GM23338 (cell line): ENCODE data around the gene PAPOLB.
A peak's percentile ranks its signal among the peaks of the same experiment; 100 is the strongest.

Experiments used
- CREB1 ChIP-seq: fragments of 250-450 bp; sonication (Bioruptor Pico); IDR thresholded peaks from 2 replicates; pipeline ENCODE4 v1.5.0; 2020; ENCODE audit warnings: low read depth, mild to moderate bottlenecking, moderate library complexity
- CTCF ChIP-seq, 2 experiments: fragments of 200-600 bp in 1 of 2; sonication (generic) in 1 of 2; conservative IDR thresholded peaks; 2 replicates each; pipeline versions ENCODE4 v1.5.1 to v1.6.1; 2016 to 2017; ENCODE audit warnings: antibody characterized with exemption in 2 of 2, low read depth in 2 of 2, mild to moderate bottlenecking in 2 of 2, moderate library complexity in 1 of 2
- EZH2 ChIP-seq: fragments of 200-600 bp; sonication (generic); IDR thresholded peaks from one replicate; pipeline ENCODE4 v1.8.0; 2017; ENCODE audit warnings: antibody characterized with exemption, mild to moderate bottlenecking, low read depth; ENCODE audit not compliant: unreplicated experiment
- EZH2phosphoT487 ChIP-seq: fragments of 200-600 bp; sonication (generic); IDR thresholded peaks from one replicate; pipeline ENCODE4 v1.8.1; 2018; ENCODE audit warnings: antibody characterized with exemption; ENCODE audit not compliant: unreplicated experiment
- JUNB ChIP-seq: IDR thresholded peaks from one replicate; pipeline ENCODE4 v1.6.1; 2016; ENCODE audit warnings: antibody characterized with exemption; ENCODE audit not compliant: unreplicated experiment
- POLR2AphosphoS5 ChIP-seq: IDR thresholded peaks from 2 replicates; pipeline ENCODE4 v1.6.1; 2016; ENCODE audit warnings: antibody characterized with exemption, low read depth
- TF ChIP-seq, protein P1 (sequence below): IDR thresholded peaks from 2 replicates; pipeline ENCODE4 v1.6.1; 2016; ENCODE audit warnings: antibody characterized with exemption

GRCh38 chr7:4815609-4816418 lies 46.0 kb downstream of the PAPOLB start:
- TF ChIP-seq, protein P1, sequence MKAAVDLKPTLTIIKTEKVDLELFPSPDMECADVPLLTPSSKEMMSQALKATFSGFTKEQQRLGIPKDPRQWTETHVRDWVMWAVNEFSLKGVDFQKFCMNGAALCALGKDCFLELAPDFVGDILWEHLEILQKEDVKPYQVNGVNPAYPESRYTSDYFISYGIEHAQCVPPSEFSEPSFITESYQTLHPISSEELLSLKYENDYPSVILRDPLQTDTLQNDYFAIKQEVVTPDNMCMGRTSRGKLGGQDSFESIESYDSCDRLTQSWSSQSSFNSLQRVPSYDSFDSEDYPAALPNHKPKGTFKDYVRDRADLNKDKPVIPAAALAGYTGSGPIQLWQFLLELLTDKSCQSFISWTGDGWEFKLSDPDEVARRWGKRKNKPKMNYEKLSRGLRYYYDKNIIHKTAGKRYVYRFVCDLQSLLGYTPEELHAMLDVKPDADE: no peak
- TF ChIP-seq CTCF (conservative IDR thresholded peaks at IDR 0.05; ENCODE audit: low read depth in 2 of 2) (peak; percentile 36 to 56; a peak in 3 of 4 replicates), POLR2AphosphoS5 (no peak), JUNB (no peak), EZH2 (no peak), EZH2phosphoT487 (no peak), CREB1 (CRISPR knock-in tag) (no peak)
